Activated naive CD8-positive, alpha-beta T cell (primary cell): ENCODE results near the gene MAPK8IP1.
"Not testable (repeated sequence)": the region's sequence is repeated elsewhere in the genome, so short reads cannot be mapped to it uniquely, and the experiment has no call there.

Source experiments
- H3K27ac Mint-ChIP-seq: one replicate; pipeline ENCODE4 v1.8.0; 2021; ENCODE audit warnings: mixed read lengths
- H3K27me3 Mint-ChIP-seq: one replicate; pipeline ENCODE4 v1.8.0; 2021; ENCODE audit warnings: mixed read lengths
- H3K36me3 Mint-ChIP-seq: one replicate; pipeline ENCODE4 v1.8.0; 2021; ENCODE audit warnings: mixed read lengths
- H3K4me1 Mint-ChIP-seq: one replicate; pipeline ENCODE4 v1.8.0; 2021; ENCODE audit warnings: low read depth, mixed read lengths
- H3K4me3 Mint-ChIP-seq: one replicate; pipeline ENCODE4 v1.8.0; 2021; ENCODE audit warnings: mild to moderate bottlenecking, mixed read lengths
- H3K9me3 Mint-ChIP-seq: one replicate; pipeline ENCODE4 v1.8.0; 2021; ENCODE audit warnings: low read depth, mixed read lengths

Gene MAPK8IP1

GRCh38 chr11:45885274-45885920, at the start of gene MAPK8IP1:
TSS of gene MAPK8IP1 (plus strand) at chr11:45885651. CDS start at chr11:45885821, 170 bp downstream.
- Mint-ChIP-seq H3K36me3 (peaks cover 6% of the 10 kb centered on the region), H3K27ac (no peak within 1 kb of the TSS), H3K9me3 (no peaks in the 10 kb centered on the region), H3K4me3 (peak within 1 kb of the TSS; percentile 69), H3K4me1 (peaks cover 7% of the 10 kb centered on the region), H3K27me3 (peaks cover 3% of the 10 kb centered on the region)

- no peak overlapping the region for H3K27ac Mint-ChIP-seq
- peaks cover 2% of the 10 kb centered on the region for H3K27me3 Mint-ChIP-seq
- H3K4me3 Mint-ChIP-seq, result no peak overlapping the region
- no peaks in the 10 kb centered on the region for H3K9me3 Mint-ChIP-seq
- H3K4me1 Mint-ChIP-seq, result peaks cover 18% of the 10 kb centered on the region
- H3K36me3 Mint-ChIP-seq, result no peaks in the 10 kb centered on the region
Measured at GRCh38 chr11:45839204-45839603, 46.2 kb upstream of the MAPK8IP1 start.

- H3K9me3 Mint-ChIP-seq, H3K27me3 Mint-ChIP-seq, H3K27ac Mint-ChIP-seq, H3K36me3 Mint-ChIP-seq, H3K4me3 Mint-ChIP-seq: not testable (repeated sequence)
- H3K4me1 Mint-ChIP-seq, result peaks cover 14% of the 10 kb centered on the region
Measured at GRCh38 chr11:45840251-45840650, 45.2 kb upstream of the MAPK8IP1 start.

GRCh38 chr11:45843158-45843924, 42.1 kb upstream of the MAPK8IP1 start:
- peak overlapping the region; percentile 71 for H3K4me3 Mint-ChIP-seq
- H3K4me1 Mint-ChIP-seq, result peaks cover 31% of the 10 kb centered on the region

GRCh38 chr11:45844822-45845578, 40.5 kb upstream of the MAPK8IP1 start:
- H3K27me3 Mint-ChIP-seq, result no peaks in the 10 kb centered on the region
- H3K36me3 Mint-ChIP-seq, result no peaks in the 10 kb centered on the region
- H3K27ac Mint-ChIP-seq, result no peak overlapping the region
- peaks cover 42% of the 10 kb centered on the region for H3K4me1 Mint-ChIP-seq
- H3K4me3 Mint-ChIP-seq, result no peak overlapping the region
- H3K9me3 Mint-ChIP-seq, result no peaks in the 10 kb centered on the region

More at GRCh38 chr11:45843158-45843924, 42.1 kb upstream of the MAPK8IP1 start:
- Mint-ChIP-seq H3K36me3 (no peaks in the 10 kb centered on the region), H3K27ac (peak overlapping the region; percentile 50), H3K27me3 (no peaks in the 10 kb centered on the region), H3K9me3 (no peaks in the 10 kb centered on the region)

- peaks cover 54% of the 10 kb centered on the region for H3K4me1 Mint-ChIP-seq
Measured at GRCh38 chr11:45846174-45846675, 39.2 kb upstream of the MAPK8IP1 start.

GRCh38 chr11:45846974-45847910, 38.2 kb upstream of the MAPK8IP1 start, which contains the start of gene CRY2:
TSS of gene CRY2 (plus strand) at chr11:45847475. CDS start at chr11:45847491, 16 bp downstream.
- Mint-ChIP-seq H3K4me3 (peak within 1 kb of the TSS; percentile 85), H3K27me3 (no peaks in the 10 kb centered on the region), H3K9me3 (no peaks in the 10 kb centered on the region), H3K4me1 (peaks cover 60% of the 10 kb centered on the region), H3K27ac (peak within 1 kb of the TSS; percentile 75), H3K36me3 (no peaks in the 10 kb centered on the region)

More at GRCh38 chr11:45846174-45846675, 39.2 kb upstream of the MAPK8IP1 start:
- Mint-ChIP-seq H3K27me3 (no peaks in the 10 kb centered on the region), H3K36me3 (no peaks in the 10 kb centered on the region), H3K9me3 (no peaks in the 10 kb centered on the region), H3K4me3 (peak overlapping the region; percentile 85), H3K27ac (peak overlapping the region; percentile 75)

- H3K9me3 Mint-ChIP-seq, result no peaks in the 10 kb centered on the region
- no peaks in the 10 kb centered on the region for H3K36me3 Mint-ChIP-seq
- peaks cover 63% of the 10 kb centered on the region for H3K4me1 Mint-ChIP-seq
- peak overlapping the region; percentile 85 for H3K4me3 Mint-ChIP-seq
- H3K27me3 Mint-ChIP-seq, result no peaks in the 10 kb centered on the region
- H3K27ac Mint-ChIP-seq, result peak overlapping the region; percentile 16
Measured at GRCh38 chr11:45847911-45848316, 37.5 kb upstream of the MAPK8IP1 start.

- no peaks in the 10 kb centered on the region for H3K27me3 Mint-ChIP-seq
- H3K27ac Mint-ChIP-seq, result peak overlapping the region; percentile 31
- H3K4me3 Mint-ChIP-seq, result peak overlapping the region; percentile 85
- peaks cover 59% of the 10 kb centered on the region for H3K4me1 Mint-ChIP-seq
- no peaks in the 10 kb centered on the region for H3K36me3 Mint-ChIP-seq
- no peaks in the 10 kb centered on the region for H3K9me3 Mint-ChIP-seq
Measured at GRCh38 chr11:45848654-45849081, 36.8 kb upstream of the MAPK8IP1 start.

- Mint-ChIP-seq H3K27ac (no peak overlapping the region), H3K9me3 (no peaks in the 10 kb centered on the region), H3K4me1 (peaks cover 53% of the 10 kb centered on the region), H3K4me3 (peak overlapping the region; percentile 32), H3K27me3 (no peaks in the 10 kb centered on the region), H3K36me3 (no peaks in the 10 kb centered on the region)
Measured at GRCh38 chr11:45850446-45850845, 35.0 kb upstream of the MAPK8IP1 start.

- Mint-ChIP-seq H3K27me3 (no peaks in the 10 kb centered on the region), H3K9me3 (no peaks in the 10 kb centered on the region), H3K27ac (no peak overlapping the region), H3K4me1 (peaks cover 51% of the 10 kb centered on the region), H3K36me3 (no peaks in the 10 kb centered on the region), H3K4me3 (no peak overlapping the region)
Measured at GRCh38 chr11:45851228-45851627, 34.2 kb upstream of the MAPK8IP1 start.

- H3K27ac Mint-ChIP-seq, result no peak overlapping the region
- H3K4me1 Mint-ChIP-seq, result peaks cover 43% of the 10 kb centered on the region
- H3K36me3 Mint-ChIP-seq, result peaks cover 2% of the 10 kb centered on the region
- no peak overlapping the region for H3K4me3 Mint-ChIP-seq
- no peaks in the 10 kb centered on the region for H3K27me3 Mint-ChIP-seq
- H3K9me3 Mint-ChIP-seq, result no peaks in the 10 kb centered on the region
Measured at GRCh38 chr11:45852018-45852711, 33.3 kb upstream of the MAPK8IP1 start.

GRCh38 chr11:45852712-45853101, 32.7 kb upstream of the MAPK8IP1 start:
- no peak overlapping the region for H3K4me3 Mint-ChIP-seq
- no peaks in the 10 kb centered on the region for H3K9me3 Mint-ChIP-seq
- H3K4me1 Mint-ChIP-seq, result peaks cover 43% of the 10 kb centered on the region
- H3K36me3 Mint-ChIP-seq, result peaks cover 5% of the 10 kb centered on the region
- no peak overlapping the region for H3K27ac Mint-ChIP-seq
- no peaks in the 10 kb centered on the region for H3K27me3 Mint-ChIP-seq
